Measurements from ENCODE around the gene SCAANT1.

The SCAANT1 gene

DNA sequence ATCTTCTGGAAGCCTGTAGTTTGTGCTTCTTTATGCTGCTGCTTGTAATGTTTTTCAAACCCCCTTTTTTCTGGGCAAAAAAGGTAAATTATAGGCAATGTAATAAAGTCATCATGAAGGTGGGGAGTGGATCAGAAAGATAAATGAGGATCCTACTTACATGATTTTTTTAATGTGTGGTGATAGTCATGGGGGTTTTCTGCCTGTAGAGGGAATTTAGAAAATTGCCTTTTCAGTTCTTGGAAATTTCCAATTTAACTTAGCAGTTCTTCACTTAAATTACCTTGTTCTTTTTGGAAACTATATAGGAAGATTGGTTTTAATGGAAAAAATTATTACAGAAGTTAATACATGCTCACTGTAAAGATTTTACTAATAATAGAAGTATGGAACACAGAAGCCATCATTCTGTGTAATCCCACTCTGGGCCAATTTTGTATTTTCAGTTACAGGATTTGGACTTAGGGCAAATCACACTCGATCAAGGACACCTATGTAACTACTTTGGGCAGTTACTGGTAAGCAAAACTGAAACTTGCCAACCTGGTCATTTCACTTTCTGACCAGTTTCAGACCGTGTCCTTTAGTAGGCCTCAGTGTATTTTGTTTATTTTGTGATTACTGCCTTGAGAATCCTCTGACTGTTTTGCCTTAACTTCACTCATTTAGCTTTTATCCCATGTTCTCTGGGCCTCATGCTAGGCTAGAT is 10.5 kb upstream of the SCAANT1 start:
- Histone ChIP-seq H3K36me3 (ENCODE audit: control insufficient read depth, low read length) (peaks cover 76% of the 10 kb centered on the region), H3K4me3 (ENCODE audit: low read length) (no peak overlapping the region), H3K4me1 (ENCODE audit: control insufficient read depth, low read length) (peaks cover 46% of the 10 kb centered on the region), H4K20me1 (ENCODE audit: control insufficient read depth, insufficient read depth, low read depth, low read length) (peaks cover 2% of the 10 kb centered on the region; the same call in 1 of the 2 replicates), H3K9me3 (ENCODE audit: control insufficient read depth, insufficient read depth, low read length) (no peaks in the 10 kb centered on the region), H3K27me3 (ENCODE audit: control insufficient read depth, low read length) (no peaks in the 10 kb centered on the region), H3K27ac (ENCODE audit: low read depth, low read length) (no peak overlapping the region), H3K79me2 (ENCODE audit: control insufficient read depth, low read length) (peaks cover 32% of the 10 kb centered on the region), H3F3A (ENCODE audit: control insufficient read depth, insufficient read depth) (peaks cover 15% of the 10 kb centered on the region), H3K4me2 (ENCODE audit: low read length) (peak overlapping the region; percentile 20; the same call in 1 of the 2 replicates), H3K9me2 (replicated peaks; ENCODE audit: control insufficient read depth, low read length) (no peaks in the 10 kb centered on the region)
- no peak for TF ChIP-seq EZH2phosphoT487 (IDR thresholded peaks at IDR 0.05; ENCODE audit: borderline replicate concordance, low read length)
- TF ChIP-seq, protein P1, sequence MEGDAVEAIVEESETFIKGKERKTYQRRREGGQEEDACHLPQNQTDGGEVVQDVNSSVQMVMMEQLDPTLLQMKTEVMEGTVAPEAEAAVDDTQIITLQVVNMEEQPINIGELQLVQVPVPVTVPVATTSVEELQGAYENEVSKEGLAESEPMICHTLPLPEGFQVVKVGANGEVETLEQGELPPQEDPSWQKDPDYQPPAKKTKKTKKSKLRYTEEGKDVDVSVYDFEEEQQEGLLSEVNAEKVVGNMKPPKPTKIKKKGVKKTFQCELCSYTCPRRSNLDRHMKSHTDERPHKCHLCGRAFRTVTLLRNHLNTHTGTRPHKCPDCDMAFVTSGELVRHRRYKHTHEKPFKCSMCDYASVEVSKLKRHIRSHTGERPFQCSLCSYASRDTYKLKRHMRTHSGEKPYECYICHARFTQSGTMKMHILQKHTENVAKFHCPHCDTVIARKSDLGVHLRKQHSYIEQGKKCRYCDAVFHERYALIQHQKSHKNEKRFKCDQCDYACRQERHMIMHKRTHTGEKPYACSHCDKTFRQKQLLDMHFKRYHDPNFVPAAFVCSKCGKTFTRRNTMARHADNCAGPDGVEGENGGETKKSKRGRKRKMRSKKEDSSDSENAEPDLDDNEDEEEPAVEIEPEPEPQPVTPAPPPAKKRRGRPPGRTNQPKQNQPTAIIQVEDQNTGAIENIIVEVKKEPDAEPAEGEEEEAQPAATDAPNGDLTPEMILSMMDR (IDR thresholded peaks at IDR 0.05; ENCODE audit: low read depth, low read length, poor library complexity, severe bottlenecking) = no peak

DNA sequence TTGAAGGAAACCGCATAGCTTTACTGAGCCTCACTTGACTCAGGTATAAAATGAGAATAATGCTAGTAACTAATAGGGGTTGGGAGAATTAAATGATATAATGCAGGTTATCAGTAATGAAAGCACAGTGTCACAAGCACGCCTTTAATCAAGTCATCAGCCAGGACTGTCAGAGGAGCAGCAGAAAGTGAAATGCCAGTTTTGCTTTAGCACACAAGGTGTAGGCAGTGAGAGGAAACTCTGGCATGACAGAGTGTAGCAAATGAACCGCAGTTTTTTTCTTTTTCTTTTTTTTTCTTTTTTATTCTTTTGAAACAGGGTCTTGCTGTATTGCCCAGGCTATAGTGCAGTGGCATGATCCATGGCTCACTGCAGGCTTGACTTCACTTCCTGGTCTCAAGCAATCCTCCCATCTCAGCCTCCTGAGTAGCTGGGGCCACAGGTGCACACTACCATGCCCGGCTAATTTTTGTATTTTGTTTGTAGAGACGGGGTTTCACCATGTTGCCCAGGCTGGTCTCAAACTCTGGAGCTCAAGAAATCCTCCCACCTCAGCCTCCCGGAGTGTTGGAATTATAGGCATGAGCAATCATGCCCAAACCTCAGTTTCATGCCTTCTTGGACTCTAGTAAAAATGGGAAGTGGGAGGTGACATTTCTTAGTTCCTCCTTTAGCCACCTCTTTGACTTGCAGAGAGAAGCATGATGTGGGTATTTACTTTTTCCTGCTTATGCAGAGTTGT is 9.7 kb upstream of the SCAANT1 start:
- Histone ChIP-seq H3K4me1 (ENCODE audit: control insufficient read depth, low read length) (peaks cover 39% of the 10 kb centered on the region), H3K27me3 (ENCODE audit: control insufficient read depth, low read length) (no peaks in the 10 kb centered on the region), H3K4me3 (ENCODE audit: low read length) (no peak overlapping the region), H3K27ac (ENCODE audit: low read depth, low read length) (0 out of 2 replicates have a peak overlapping the region, but pooled peaks have one; percentile 7), H4K20me1 (ENCODE audit: control insufficient read depth, insufficient read depth, low read depth, low read length) (peaks cover 2% of the 10 kb centered on the region; the same call in 1 of the 2 replicates), H3K9me2 (replicated peaks; ENCODE audit: control insufficient read depth, low read length) (no peaks in the 10 kb centered on the region), H3F3A (ENCODE audit: control insufficient read depth, insufficient read depth) (peaks cover 10% of the 10 kb centered on the region), H3K79me2 (ENCODE audit: control insufficient read depth, low read length) (peaks cover 29% of the 10 kb centered on the region), H3K4me2 (ENCODE audit: low read length) (peak overlapping the region; percentile 20; the same call in 1 of the 2 replicates), H3K36me3 (ENCODE audit: control insufficient read depth, low read length) (peaks cover 84% of the 10 kb centered on the region), H3K9me3 (ENCODE audit: control insufficient read depth, insufficient read depth, low read length) (no peaks in the 10 kb centered on the region)
- no peak for TF ChIP-seq EZH2phosphoT487 (IDR thresholded peaks at IDR 0.05; ENCODE audit: borderline replicate concordance, low read length)
- TF ChIP-seq, protein P1 (IDR thresholded peaks at IDR 0.05; ENCODE audit: low read depth, low read length, poor library complexity, severe bottlenecking) = no peak

DNA sequence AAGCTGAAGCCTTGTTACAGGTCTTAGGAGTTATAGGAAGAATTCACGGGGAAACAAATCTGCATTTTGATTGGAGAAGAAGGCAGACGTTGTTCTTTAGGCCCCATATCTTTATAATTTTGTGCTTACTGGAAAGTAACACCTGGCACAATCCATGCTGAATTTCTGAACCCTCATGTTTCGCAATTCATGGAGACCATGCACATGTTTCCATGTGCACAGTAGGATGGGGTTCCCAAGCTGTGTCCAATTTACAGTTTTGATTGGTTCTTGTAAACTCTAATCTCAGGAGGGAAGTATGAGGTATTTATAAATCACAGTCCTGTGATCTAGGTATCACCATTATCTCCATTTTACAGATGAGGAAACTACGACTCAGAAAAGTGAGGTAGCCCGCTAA is 7.8 kb upstream of the SCAANT1 start:
- peaks cover 30% of the 10 kb centered on the region for H3K4me1 ChIP-seq (ENCODE audit: control insufficient read depth, low read length)
- no peak overlapping the region for H3K27ac ChIP-seq (ENCODE audit: low read depth, low read length)

More for the DNA sequence above, 7.8 kb upstream of the SCAANT1 start:
- Histone ChIP-seq H3K79me2 (ENCODE audit: control insufficient read depth, low read length) (peaks cover 36% of the 10 kb centered on the region), H3K4me3 (ENCODE audit: low read length) (no peak overlapping the region), H3K36me3 (ENCODE audit: control insufficient read depth, low read length) (peaks cover 88% of the 10 kb centered on the region), H3K4me2 (ENCODE audit: low read length) (no peak overlapping the region), H3K9me3 (ENCODE audit: control insufficient read depth, insufficient read depth, low read length) (no peaks in the 10 kb centered on the region), H3K9me2 (replicated peaks; ENCODE audit: control insufficient read depth, low read length) (no peaks in the 10 kb centered on the region), H4K20me1 (ENCODE audit: control insufficient read depth, insufficient read depth, low read depth, low read length) (peaks cover 2% of the 10 kb centered on the region; the same call in 1 of the 2 replicates), H3F3A (ENCODE audit: control insufficient read depth, insufficient read depth) (peaks cover 10% of the 10 kb centered on the region), H3K27me3 (ENCODE audit: control insufficient read depth, low read length) (no peaks in the 10 kb centered on the region)
- TF ChIP-seq, protein P1 (IDR thresholded peaks at IDR 0.05; ENCODE audit: low read depth, low read length, poor library complexity, severe bottlenecking) = no peak
- TF ChIP-seq EZH2phosphoT487 (IDR thresholded peaks at IDR 0.05; ENCODE audit: borderline replicate concordance, low read length) = no peak

Data from DOHH2 (cell line).